GM19438 (cell line): ENCODE measurements around the gene UBE2H.

Experiments
- ATAC-seq: cut with Tn5 transposase; IDR thresholded peaks from one replicate; pipeline ENCODE4 v1.9.1; 2021; ENCODE audit warnings: low read depth; ENCODE audit not compliant: unreplicated experiment

Gene UBE2H

GRCh38 chr7:129793506-129794310, 159.1 kb downstream of the UBE2H start:
- no peak for ATAC-seq

DNA sequence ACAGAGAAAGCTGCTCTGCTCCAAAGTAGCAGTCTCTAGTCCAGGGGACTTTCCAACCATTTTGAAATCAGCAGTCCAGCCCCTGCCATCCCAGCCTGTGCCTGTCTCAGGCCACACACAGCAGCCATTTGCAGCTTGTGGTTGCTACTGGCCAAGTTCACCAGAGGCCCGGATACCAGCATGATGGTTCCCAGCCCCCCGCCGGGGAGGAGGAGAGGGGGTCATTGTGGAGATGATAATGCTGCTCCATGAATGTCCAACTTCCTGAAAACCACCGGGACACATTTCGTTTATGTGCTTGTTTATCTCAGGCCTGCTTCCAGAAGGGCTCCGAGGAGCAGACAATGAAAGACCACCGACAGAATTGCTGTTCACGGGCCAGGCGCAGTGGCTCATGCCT, 160.0 kb downstream of the UBE2H start:
- ATAC-seq: no peak

- ATAC-seq: no peak
Observed at GRCh38 chr7:129790136-129790535, 162.6 kb downstream of the UBE2H start.

GRCh38 chr7:129789652-129790051, 163.1 kb downstream of the UBE2H start:
- ATAC-seq: no peak

DNA sequence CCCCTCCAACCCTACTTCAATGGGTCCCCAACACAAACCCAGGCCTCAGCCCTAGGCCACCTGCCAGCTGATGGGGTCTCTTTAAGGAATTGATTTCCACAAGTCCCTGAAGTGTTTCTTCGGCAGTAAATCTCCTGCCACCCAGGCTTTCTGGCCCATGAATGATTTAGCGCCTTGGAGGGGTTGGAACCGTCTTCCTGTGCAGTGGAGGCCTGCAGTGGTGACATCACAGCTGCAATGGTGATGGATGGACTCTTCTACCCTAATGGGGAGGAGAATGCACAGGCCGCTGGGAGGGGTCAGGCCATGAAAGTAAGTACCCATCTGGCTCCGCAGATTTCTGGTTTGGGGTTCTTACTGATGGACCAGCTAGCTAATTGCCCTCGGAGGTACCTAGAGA, 163.8 kb downstream of the UBE2H start:
- ATAC-seq: no peak

- ATAC-seq: no peak
Observed at GRCh38 chr7:129786825-129787563, 165.8 kb downstream of the UBE2H start.

- no peak for ATAC-seq
Observed at GRCh38 chr7:129785685-129786514, 166.9 kb downstream of the UBE2H start.

GRCh38 chr7:129784783-129785684, 167.7 kb downstream of the UBE2H start:
- no peak for ATAC-seq

DNA sequence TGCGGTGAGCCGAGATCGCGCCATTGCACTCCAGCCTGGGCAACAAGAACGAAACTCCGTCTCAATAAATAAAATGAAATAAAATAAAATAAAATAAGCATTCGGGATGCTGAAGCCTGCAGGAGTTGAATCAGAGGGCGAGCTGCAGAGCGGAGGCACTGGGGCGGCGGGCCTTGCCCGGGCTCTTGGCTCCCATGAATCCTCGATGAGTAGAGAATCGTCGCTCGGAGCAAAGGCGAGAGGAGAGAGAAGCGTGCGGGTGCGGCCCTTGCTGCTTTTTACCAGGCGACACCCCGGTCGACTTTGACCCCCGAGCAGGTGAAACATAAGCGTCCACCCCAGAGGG, 168.3 kb downstream of the UBE2H start:
- no peak for ATAC-seq

DNA sequence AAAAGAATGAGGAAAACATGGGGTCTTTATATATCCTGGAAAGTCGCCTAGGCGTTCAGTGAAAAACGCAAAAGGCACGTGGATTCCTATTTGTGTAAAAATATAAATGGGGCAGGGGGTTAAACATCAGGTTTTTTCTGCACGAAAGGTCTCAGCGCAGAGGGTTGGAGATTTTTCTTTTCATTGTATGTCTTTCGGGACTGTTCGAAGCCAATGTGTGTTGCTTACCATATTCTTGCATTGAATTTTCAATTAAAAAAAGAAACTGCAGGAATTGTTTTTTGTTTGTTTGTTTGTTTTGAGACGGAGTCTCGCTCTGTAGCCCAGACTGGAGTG, 169.2 kb downstream of the UBE2H start:
- ATAC-seq: no peak

DNA sequence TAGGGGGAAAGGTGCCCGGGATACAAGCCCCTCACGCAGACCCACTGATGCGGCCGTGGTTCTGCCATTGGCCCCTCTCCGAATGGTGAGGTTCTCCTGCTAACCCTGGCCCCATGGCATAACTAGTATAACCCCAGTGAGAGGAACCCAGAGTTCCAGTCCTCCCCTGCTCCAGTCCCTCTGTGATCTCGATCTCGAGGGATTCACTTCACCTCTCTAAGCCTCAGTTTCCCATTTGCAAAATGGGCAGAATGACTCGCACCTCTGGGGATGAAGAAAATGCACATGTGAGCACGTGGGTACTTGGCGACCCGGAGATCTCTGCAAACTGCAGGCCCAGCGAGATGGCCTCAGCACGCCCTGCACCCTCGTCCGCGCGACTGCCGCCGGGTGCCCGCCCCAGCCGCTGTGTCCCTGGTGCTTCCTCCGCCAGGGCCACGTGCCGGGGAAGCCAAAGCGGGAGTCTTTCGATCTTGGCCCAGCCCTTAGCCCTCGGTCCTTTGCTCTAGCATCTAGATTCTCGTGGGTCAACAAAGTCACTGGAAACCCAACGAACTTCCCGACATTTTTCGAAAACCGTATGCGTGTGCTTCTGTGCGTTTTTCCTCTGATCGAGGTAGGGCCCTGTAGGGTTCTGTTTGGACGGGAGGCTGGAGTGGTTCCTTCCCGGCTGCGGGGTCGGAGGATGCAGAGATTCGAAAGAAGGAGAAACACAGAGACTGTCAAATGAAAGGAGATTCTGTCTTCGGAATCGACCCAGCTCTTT, 169.8 kb downstream of the UBE2H start:
- ATAC-seq: no peak

GRCh38 chr7:129781928-129782817, 170.6 kb downstream of the UBE2H start:
- no peak for ATAC-seq

DNA sequence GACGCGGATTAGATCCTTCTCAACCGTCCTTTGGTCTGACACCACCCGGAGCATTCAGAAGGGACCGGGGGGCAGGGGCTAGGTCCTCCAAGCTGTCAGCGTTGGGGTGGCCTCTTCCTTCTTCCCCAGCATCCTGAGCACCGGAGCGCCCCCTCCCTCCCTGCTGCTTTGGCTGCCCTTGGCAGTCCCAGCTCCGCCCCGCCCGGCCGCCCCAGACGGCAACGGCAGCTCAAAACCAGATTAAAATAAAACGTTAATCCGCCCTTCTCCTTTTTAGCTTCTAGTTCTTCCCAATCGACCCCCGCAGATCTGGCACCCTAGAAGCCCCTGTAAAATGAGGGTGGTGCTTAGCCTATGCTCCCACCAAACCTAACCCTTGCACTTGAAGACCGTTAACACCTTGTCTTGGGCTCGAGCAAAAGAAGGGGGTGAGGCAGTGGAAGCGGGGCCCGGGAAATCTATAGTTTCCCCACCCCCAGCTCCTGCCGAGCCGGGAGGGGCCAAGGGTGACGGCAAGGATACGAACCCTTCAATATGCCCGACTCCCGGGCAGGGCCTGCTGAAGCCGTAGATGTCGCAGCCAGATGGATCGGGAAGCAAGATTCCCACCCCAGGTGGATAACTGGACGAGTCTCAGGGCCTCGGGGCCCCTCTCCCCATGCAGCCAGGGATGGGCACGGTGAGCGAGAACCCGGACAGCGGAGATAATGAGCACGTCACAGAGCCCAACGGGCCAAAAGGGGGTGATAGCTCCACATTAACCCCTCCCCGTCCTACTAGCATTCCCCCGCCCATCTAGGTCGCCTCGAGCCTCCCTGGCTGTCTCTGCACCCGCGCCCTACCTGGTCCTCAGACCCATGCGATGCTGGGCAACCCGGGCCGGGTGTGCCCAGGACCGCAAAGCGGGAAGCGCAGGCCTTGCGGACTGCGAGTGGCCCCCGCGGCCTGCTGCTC, 171.5 kb downstream of the UBE2H start:
- no peak for ATAC-seq
